GM21737 (cell line): Measurements from ENCODE around the gene GALNTL6.
A peak's percentile ranks its signal among the peaks of the same experiment; 100 is the strongest.
"Not testable (repeated sequence)": the region's sequence is repeated elsewhere in the genome, so short reads cannot be mapped to it uniquely, and the experiment has no call there.

Experiments
- ATAC-seq: cut with Tn5 transposase; IDR thresholded peaks from one replicate; pipeline ENCODE4 v1.9.1; 2021; ENCODE audit warnings: mild to moderate bottlenecking, moderate library complexity; ENCODE audit not compliant: unreplicated experiment

Gene GALNTL6

DNA sequence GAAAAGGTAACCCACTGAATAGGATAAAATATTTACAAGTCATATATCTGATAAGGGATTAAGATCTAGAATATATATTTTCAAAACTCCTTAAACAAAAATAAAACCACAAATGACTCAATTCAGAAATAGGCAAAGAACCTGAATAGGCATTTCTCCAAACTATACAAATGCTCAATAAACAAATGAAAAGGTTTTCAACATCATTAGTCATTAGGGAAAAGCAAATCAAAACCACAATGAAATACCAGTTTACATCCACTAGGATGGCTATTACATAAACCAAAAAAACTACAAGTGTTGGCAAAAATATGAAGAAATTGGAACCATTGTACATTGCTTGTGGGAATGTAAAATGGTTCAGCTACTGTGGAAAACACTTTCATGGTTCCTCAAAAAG lies 1188.4 kb downstream of the GALNTL6 start:
- ATAC-seq: no peak

DNA sequence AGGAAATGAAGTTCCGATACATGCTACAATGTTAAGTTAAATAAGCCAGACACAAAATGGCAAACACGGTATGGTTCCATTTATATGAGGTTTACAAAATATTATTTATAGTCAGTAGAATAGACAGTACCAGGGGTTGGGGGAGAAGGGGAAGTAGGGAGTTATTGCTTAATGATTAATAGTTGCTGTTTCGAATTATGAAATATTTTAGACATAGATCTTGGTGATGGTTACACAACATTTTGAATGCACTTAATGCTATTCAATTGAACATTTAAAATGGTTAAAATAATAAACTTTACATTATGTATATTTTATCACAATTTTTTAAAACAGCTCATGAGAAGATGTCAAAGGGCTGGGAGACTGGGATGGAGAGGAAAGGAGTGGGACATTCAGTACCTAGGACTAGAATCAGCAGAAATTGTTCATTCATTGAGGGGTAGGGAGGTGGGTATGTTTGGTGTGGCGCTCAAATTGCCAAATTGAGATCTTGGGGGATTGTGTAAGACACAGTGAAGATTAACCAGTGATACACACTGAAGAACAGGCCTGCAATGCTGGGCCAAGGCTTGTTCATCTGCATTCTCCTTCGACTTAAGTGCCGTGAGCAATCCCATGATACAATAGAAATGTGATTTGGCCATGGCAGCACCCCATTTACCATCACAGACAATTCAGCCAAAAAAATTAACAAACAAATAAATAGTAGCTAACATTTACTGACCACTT lies 1189.8 kb downstream of the GALNTL6 start:
- no peak for ATAC-seq

DNA sequence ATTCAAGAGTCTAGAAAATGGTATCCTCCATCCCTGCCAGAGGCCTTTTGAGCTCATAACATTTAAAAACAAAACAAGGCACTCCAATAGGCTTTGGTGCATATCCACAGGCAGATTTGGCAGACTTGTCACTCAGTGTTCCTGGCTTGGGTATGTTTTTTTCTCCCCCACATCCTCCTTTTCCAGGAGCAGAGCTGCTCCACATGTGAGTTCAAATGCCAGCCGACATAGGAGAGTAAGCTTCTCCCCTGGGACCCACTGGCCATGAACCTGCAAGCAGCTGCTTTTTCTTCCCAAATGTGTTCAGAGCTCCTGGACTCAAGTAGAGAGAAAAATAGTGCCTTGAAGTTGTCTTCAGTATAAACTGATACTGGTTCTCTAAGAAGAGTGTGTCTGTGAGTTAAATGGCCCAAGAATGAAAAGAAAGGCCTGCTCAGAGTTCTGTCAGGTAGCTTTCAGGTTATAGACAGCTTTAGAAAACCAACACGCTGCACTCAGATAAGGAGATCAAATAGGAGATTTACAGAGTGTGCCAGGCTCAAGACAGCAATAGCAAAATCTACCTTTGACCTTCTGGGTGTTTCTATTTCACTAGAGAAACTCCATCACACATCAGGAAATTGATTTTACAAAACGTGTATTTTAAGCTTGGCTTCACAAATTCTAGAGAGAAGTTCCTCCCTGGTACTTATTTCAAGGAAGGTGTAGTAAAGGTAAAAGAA lies 1192.9 kb downstream of the GALNTL6 start:
- ATAC-seq: no peak

DNA sequence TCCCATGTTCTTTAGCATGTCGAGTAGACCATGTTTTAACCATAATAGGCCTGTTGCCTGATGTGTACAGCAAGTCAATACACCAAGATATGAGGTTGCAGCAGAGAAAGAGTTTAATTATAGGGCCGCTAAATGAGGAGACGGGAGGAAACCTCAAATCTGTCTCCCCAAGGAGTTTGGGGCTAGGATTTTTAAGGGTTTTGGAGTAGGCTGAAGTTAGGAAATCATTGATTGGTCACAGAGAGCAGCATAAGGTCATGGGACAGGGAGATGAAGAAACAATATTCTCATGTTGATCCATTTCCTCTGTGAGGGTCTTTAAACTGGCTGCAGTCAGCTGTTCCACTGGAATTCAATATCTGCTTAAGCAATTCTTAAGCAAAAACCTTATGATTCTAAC lies 1195.2 kb downstream of the GALNTL6 start:
- no peak for ATAC-seq

DNA sequence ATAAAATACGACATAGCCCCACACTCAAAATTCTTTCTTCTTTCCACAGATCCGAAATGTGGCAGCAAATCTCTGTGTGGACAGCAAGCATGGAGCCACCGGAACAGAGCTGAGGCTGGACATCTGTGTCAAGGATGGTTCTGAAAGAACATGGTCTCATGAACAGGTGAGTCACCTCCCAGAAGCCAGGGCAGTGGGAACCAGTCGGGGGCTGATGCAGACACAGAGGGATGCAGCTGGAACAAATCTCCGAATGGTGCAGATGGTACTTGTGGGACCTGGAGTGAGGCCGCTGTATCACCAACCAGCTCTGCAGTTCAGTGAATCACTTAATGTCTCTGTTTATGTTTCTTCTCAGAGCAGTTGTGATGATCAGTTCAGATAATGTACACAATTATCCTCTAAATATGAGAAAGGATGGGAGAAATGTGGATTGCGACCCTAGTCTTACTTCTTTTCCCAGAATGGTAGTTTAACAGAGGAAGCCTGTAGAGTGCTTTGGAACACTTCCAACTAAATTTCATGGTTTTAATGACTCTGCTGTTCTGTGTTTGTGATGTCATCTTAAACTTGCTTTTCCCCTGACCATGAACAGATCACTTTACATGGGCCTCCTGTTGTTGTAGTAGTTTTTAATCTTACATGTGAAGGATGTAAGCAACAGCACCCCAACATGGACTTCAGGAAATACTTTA lies 1196.1 kb downstream of the GALNTL6 start:
- no peak for ATAC-seq

DNA sequence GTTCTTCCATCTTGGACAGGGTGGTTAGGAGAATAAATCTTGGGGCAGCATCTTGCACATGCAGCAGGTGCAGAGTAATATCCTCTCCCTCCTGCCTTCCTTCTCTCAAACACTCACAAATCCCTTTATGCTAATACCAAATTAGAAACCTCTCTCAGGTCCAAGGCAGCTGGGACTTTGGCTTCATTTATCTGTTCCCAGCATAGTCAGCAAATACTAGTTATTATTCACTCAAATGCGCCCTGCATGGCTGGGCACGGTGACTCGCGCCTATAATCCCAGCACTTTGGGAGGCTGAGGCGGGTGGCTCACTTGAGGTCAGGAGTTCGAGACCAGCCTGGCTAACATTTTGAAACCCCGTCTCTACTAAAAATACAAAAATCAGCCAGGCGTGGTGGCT lies 1199.4 kb downstream of the GALNTL6 start:
- ATAC-seq: no peak

DNA sequence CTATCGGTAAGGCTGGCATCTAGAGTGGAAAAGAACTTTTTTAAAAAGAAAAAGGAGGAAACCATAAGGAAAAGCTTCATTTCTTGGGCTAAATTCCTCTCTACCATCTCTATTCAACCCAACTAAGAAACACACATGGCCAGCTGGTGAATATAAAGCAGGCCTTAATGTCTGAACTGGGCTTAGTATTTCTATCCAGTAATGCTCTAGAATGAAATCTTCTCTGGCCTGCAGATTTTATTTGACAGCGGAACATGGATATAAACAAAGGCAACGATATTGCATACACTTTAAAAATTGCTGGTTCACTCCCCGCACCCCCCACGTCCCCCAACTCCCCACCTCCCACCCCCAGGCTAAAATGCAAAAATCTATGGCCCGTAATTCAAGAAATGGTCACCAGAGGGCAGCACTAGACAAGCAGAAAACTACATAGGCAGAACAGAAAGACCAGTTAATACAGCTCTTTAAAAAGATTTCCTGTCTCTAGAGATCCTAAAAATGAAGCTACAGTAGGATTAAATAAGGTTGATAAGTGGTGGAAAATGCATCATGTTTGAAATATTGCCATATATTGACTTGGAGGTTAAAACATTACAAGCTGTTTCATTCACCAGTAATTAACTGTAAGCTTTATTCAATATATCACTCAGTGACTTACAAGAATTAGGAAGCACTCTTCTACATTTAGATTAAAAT lies 1200.2 kb downstream of the GALNTL6 start:
- no peak for ATAC-seq

DNA sequence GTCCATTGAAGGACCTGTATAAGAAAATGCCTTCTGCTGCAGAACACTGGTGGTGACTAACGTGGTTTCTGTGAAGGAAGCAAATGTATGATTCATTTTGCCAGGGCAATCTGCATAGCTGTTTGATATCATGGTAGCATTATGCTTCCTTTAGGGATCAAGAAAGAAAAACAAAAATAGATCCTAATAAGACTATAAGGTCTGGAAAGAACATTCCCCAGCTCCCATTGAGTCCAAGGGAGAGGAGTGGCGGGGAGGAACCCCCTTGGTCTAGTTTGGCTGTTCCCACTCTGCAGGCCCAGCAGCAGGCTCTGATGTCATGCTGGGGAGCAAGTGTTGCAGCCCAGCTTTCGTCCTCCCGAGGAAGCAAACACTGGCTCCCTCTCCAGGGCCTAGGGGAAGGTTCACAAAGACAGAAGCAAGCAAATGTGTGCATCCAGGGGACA lies 1200.9 kb downstream of the GALNTL6 start:
- no peak for ATAC-seq

DNA sequence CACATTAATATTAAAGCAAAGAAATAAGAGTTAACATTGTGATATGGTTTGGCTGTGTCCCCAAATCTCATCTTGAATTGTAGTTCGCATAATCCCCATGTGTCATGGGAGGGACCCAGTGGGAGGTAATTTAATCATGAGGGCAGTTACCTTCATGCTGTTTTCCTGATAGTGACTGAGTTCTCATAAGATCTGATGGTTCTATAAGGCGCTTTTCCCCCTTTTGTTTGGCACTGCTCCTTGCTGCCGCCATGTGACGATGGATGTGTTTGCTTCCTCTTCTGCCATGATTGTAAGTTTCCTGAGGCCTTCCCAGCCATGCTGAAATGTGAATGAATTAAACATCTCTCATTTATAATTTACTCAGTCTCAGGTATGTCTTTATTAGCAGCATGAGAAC lies 1201.6 kb downstream of the GALNTL6 start:
- ATAC-seq: no peak

DNA sequence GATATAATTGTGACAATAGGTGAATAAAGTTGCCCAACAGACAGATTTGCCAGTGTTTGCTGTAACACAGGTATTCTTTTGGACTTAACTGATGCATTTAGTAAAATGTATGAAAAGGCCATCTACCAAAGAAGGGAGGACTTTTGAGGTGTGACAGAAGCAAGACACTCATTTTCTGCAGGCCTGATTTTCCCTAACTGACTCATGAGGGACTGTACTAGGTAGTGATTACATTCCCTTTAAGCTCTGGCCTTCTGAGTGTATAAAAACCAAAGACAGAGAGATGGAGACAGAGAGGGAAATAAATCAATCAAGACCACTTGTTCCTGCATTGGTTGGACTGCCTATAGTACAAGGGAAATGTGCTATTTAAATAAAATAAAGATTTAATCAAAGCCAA lies 1204.6 kb downstream of the GALNTL6 start:
- no peak for ATAC-seq

DNA sequence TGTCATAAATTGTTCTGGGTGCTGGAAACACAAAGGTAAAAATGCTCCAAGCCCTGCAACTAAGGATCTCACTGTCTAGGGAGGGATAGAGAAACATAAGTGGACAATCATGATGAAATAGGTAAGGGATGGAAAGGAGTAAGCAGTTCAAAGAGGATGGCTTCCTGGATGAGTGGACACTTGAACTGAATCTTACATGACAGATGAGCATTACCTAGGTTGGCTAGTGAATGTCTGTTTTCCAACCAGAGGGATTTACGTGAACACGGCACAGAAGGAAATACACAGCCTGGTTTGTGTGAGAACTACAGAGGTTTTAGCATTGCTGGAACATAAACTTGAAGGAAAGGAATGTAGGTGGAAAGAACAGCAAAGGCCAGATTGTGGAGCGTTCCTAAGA lies 1205.2 kb downstream of the GALNTL6 start:
- ATAC-seq: no peak

DNA sequence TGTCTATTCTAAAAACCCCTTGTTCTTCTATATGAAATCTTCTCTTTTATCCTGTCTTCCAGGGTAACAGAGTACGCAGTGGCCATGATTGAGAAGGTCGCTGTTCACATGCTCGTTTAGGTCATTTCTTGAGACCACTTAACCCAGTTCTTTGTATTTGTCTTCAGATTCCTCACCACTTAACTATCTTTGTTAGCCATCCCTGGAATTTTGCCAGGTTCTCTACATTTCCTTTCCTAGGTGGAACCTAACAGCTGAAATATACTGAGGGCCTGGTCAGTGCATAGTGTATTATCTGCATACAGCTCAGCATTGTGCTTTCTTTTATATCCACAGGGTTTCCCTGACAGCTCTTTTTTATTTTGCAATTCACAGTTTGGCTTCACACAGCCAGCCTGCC lies 1206.5 kb downstream of the GALNTL6 start:
- ATAC-seq: no peak

DNA sequence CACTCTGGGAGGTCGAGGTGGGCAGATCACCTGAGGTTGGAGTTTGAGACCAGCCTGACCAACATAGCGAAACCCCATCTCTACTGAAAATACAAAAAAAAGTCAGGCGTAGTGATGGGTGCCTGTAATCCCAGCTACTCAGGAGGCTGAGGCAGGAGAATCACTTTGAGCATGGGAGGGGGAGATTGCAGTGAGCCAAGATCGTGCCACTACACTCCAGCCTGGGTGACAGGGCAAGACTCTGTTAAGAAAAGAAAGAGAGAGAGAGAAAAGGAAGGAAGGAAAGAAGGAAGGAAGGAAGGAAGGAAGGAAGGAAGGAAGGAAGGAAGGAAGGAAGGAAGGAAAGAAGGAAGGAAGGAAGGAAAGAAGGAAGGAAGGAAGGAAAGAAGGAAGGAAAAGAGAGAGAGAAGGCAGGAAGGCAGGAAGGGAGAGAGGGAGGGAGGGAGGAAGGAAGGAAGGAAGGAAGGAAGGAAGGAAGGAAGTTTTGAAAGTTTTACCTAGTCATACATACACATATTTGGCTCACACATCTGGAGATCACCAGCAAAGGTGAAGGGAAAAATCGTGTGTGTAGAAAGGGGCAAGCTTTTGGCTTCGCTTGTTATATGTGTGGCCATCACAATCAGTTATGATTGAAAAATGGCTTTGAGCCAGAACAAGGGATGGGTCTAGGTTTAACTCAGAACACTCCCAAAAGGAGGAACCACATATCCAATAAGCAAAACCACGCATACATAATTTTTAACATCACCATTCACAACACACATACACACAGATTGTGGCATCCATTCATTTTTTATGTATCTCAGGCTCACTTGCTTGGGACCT lies 1208.8 kb downstream of the GALNTL6 start:
- not testable (repeated sequence) for ATAC-seq

DNA sequence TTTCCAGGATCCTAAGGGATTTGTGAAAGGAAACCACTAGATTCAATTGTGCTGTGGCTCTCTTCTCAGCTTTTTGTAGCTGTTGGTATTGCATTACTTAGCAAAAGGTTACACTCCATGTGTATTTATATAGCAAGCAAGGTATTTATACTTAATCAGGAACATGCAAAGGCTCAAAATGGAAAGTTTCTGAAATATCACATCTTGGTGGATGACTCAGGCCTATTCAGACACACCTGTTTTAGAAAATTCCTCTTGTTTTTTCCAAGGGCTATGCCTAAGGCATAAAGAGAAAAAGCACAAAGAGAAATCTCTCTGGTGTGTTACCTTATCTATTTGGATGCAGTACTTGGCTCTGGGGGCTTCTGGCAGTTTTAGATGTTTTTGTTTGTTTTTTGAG lies 1211.0 kb downstream of the GALNTL6 start:
- ATAC-seq: no peak

DNA sequence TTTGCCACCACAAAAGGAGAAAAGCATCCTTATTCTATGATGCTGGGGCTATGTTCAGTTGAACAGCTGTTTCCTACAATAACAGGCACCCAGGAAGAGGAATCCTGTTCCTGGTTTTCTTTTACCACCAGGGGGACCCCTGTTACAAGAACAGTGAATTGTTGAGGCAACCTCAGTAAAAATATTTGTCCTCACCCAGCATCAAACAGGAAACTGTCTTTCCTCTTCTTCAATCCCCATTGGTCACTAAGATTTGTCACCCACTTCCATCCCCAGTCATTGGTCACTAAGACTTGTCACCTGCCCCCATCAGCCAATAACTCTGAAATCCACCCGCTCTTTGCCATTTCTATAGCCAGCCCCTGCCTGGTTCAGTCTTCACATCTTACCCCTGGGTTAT lies 1211.9 kb downstream of the GALNTL6 start:
- ATAC-seq: peak; percentile 80

DNA sequence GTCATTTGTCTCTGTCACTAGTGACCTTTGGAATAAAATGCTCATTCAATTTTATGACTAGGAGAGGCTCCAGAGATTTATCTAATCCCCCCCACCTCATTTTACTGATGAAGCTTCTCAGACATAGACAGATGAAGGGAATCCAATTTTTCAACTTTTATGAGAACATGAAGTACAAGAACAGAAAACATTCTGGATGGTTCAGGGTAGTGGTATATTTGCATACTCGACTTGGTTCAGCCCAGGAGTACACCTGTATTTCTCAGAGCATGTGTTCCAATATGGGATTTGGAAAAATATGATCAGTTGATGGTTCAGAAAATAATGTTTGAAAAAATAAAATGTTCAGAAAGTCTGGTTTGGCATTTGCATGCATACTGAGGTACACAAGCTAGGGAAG lies 1224.0 kb downstream of the GALNTL6 start:
- ATAC-seq: no peak

DNA sequence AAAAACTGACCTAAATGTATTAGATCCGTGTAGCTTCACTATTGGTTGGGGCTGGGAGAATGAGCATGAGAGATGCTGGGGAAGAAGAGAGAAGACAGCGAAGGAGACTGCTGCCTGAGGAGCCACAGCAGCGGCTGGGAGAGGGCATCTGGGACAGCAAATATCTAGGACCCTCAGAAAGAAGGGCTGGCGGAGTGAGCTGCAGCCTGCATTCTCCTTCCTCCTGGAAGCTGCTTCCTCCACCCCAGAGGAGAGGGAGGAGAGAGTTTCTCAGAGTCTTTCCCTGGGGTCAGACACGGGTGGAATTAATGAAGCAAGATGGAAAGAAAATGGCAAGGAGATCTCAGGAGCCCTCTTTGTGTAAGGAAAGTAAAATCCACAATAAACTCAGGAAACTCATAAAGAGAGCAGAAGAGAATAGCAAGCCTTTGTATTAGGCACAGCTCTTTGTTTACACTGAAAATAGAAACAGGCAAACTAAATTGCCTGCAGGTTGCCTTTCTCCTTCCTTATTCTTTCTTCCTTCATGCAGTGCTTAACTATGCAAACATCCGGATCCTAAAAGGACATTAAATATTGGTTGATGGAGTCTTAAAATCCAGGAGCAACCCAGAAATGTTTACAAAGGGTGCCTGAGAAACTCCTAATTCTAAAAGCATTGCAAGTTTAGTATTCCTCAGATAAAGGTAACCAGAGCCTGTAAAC lies 1225.1 kb downstream of the GALNTL6 start:
- no peak for ATAC-seq

DNA sequence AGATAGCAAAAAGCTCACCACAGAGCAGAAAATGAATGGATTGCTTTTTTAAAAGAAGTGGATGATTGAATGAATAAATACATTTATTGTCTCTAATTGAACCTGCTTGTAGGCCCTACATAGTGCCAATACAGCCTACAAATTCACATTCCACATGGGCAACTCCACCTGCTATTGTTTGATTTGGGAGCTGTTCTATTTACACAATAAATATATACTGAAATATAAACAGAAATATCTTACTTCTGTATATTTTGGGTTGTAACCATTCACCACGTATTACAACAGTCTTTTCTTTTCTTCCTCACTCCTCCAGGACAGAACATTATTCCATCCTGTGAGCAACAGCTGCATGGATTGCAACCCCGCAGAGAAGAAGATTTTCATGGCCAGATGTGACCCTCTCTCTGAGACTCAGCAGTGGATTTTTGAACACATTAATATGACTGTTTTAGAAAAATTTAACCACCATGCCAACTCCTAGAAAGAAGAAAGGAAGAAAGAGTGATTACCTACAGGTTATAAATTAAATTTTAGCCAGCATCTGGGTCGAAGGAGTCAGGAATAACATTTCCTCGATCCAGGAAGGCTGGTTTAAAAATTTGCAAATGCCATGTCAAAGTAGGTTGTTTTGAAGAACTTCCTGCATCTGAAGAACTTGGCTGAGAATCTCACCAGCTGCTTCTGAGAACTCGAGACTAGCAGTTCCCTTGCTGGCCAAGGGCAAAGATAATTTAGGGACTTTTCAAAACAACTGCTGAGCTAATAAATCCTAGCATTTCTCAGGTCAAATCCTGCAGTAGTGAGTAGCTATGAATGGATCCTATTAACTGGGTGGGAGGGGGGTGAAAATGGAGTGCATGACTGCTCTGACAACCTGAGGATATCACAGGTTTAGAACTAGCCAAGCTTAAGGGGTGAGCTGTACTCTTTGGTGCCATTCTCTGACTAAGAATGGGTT lies 1226.7 kb downstream of the GALNTL6 start:
- ATAC-seq: no peak

DNA sequence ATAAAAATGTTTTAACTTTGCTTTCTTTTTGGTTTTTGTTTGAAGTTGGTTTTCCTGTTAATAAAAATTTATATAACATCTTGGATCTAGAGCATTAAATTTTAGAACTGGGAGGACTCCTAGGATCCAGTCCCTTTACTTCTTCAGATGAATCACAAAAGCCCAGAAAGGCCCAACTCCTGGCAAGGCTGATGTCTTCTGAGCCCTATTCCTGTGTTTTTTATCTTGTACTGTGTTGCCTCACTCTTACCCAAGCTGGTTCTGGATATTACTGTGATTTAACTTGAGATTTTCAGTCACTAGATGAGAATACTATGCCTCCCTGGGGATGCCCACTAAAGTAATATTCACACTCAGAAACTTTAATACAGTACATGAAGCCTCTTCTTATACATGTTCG lies 1228.3 kb downstream of the GALNTL6 start:
- no peak for ATAC-seq
